Activated CD4-positive, alpha-beta T cell treated with anti-CD3 and anti-CD28 coated beads, Interleukin-2, amount 50 U/mL, for 4 hours (primary cell): ENCODE data around the gene AMELX.

Experiments
- DNase-seq, 2 experiments: peaks; one replicate each; pipeline ENCODE4 v3.0.0-alpha.2; 2020

AMELX gene

DNA sequence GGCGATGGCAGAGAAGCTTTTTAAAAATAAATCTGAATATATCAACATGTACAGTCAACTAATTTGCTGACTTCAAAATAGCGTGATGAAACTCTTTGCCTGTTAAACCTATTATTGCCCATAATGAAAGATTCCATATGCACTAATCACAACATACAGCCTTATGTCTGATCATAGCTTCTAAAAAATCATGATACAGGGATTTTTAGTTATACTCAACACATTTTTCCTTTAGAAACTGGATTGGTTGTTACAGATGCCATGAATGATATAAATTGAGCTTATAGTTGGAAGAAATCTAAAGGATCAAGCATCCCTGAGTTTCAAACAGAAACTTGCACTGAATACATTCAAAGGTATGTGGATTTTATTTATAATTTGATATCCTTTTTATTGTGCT lies at the start of gene AMELX:
Gene AMELX (plus strand): TSS at position 301 of the 400 bp plus-strand sequence. CDS start 1,376 bp downstream, outside the sequence.
- DNase-seq = no peak

GRCh38 chrX:11244636-11245035 lies 48.6 kb upstream of the AMELX start:
- no peak for DNase-seq

GRCh38 chrX:11254417-11255109 lies 38.6 kb upstream of the AMELX start:
- no peak for DNase-seq

DNA sequence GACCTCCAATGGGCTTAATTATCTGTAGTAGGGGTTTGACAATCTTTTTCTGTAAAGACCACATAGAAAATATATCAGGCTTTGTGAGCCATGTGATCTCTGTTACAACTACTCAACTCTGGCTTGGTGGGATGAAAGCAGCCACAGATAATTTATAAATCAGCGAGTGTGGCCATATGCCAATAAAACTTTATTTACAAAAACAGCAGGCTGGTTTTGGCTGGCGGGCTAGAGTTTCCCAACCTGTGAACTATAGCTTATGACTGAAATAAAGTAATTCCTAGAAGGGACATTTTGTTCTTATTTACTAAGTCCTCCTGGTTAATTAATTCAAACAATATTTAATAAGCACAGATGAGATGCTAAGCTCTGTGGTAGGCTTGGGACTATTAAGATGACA lies 35.9 kb upstream of the AMELX start:
- DNase-seq = no peak

DNA sequence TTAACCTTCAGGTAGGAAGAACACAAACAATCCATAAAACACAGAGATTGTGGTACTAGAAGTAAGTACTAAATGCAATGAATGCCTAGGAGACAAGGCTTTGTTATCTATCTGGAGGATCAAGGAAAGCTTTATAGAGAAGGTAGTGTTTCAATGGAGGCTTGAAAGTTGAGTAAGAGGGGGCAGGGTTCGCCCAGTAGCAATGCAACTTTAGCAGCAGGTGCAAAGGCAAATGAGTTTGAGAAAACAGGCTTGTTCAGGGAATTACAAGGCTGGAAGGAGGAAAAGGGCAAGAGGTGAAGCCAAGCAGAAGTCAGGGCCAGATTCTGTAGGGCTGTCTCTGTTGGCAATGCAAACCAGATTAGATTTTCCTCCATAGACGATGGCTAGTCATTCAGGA lies 35.5 kb upstream of the AMELX start:
- DNase-seq = no peak

GRCh38 chrX:11259437-11259836 lies 33.8 kb upstream of the AMELX start:
- no peak for DNase-seq

DNA sequence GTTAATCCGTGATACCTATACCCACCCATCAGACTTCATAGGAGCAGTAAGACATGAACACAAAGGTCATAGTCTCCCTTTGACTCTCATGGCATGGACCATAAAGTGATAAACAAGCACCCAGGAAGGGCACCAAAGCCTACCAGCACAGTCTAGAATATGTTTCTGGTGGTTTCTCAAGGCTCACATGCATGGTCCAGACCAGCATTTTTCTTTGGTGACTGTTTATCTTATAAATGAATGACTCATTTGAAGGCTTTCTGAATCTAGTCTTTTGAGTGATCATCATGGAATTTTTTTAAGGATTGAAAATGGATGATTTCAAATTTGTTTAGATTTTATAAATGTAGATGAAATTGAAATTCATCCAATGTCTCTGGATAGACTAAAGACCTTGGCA lies 32.0 kb upstream of the AMELX start:
- no peak for DNase-seq

DNA sequence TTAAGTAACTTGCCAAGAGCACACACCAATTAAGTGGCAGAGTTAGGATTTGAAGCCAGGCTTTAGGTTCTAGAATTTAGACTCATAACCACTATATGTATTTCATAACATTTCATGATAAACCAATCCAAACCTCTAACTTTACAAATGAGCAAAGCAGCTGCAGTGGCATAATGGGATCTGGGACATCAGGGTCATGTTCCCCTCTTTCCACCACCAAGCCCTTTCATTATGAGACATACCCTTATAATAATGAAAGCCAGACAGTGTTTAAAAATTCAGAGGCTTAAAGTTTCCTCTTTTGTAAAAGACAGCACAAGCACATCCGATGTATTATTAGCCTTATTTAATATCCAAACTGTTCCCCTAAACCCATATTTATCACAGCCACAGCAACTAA lies 28.3 kb upstream of the AMELX start:
- DNase-seq = no peak

DNA sequence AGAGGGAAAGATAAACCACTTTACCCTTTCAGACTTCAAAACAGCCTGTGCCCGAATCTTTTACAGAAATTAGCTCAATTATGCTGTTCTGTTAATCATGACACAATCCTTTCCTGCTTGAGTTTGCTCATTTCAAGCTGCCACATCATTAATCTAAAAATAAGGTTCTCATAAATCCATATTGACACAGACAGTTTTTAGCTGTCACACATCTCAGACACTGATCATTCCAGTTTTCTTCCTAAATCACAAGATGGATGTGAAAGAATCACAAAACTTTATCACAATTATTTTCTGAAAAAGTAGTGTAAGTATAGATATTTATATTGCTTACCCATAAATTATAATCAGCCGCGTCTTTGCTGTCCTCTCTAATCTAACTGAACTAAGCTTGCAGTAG lies 27.9 kb upstream of the AMELX start:
- DNase-seq = no peak

DNA sequence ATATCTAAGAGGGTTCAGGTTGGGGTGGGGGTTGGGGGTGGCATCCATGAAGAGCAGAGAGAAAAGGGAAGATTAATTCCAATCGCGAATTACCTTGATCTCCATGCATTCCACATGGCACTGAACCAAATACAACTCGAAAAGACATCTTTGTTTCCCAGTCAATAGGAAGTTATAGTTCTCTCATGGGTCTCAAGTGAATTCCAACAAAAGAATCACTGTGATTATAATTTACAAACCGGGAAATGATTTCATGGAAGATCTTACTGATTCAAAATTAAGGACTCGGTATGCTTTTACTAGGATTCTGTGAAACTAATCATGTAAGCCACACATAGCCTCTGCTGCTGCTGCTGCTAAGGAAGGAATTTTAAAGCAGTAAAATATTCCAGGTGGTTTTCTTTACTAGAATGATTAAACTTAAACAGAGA lies 26.6 kb upstream of the AMELX start:
- DNase-seq = no peak

GRCh38 chrX:11267425-11267824 lies 25.8 kb upstream of the AMELX start:
- DNase-seq = no peak

DNA sequence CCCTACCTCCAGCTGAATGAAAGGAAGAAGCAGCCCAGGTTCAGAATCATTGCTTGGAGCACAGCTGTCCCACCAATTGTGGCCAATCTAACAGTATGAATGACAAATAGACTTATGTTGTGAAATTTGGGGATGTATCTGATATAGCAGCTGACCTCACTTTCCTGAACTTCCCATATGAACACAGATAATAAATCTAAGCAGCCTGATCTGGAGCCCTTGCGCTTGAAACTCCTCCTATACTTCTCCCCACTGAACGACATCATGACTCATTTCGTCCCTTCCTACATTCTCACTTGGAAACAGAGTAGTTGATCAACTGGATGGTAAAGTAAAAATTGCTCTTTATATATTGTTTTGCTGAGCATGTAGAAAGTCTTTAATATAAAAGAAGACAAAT lies 24.2 kb upstream of the AMELX start:
- DNase-seq = no peak

DNA sequence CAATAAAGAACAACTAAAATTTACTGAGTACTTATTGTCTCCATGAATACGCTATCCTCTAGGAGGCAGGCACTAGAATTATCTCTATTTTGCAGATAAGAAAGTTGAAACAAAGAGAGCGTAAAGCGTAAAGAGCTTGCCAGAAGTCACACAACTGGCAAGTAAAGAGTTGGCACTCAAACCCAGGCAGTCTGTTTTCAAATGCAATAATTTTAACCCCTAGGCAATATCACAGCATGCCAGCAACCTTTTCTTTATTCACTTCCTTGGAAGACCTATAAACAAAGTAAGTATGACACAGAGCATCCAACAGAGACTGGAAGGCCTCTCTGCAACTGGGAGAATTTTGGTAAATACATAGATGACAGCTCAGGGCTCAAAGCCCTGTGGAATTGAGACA lies 23.2 kb upstream of the AMELX start:
- DNase-seq = no peak

DNA sequence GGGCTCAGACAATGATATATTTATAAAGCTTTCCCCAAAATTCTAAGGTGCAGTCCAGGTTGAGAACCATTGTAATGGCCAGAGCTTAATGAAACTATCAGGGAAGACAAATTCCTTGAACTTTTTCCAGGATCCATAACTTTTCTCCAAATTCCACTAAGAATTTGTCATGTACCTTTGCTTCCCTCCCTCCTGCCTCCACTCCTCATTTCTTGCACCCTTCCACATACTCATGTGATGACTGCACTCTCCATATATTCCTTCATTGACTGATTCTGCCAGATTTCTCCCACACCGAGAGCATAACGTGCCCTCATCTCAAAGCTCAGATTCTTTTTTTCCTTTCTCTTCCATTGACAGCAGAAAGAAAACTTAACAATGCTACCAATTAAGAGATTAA lies 20.9 kb upstream of the AMELX start:
- DNase-seq = no peak

DNA sequence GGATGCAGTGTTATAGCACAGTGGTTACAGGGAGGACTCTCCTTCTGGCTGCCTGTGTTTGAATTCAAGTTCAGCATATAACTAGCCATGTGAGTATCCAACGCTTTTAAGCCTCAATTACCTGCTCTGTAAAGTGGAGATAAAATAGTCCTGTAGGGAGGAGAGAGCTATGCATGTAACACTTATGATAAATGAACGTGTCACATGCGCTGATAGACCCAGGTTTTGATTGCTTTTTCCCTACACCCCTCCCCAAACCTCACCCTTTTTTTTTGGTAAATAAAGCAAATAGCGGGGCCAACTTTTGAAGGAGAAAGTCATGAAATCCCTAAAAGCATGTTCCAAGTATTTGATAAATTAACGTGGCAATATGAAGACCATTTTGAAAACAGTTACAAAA lies 20.4 kb upstream of the AMELX start:
- no peak for DNase-seq

DNA sequence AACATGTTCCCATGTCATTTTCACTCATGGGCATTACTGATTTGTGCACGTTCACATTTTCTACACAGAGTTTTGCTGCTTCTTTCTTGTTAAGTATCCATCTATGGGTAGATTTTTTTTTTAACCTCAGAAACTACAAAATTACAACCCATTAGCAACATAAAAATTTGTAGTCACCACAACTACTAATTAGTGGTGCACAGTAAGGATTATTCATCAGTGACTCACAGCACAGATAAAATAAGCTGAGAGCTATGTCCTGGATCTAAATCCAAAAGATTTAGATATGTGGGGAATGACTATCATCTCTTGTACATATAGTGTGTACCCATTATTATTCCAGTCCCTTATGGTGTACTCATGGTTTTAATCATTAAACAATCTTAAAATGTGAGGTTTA lies 19.7 kb upstream of the AMELX start:
- DNase-seq = no peak

- no peak for DNase-seq
Observed at GRCh38 chrX:11282043-11282442, 11.2 kb upstream of the AMELX start.

GRCh38 chrX:11285651-11286050 lies 7.6 kb upstream of the AMELX start:
- no peak for DNase-seq

GRCh38 chrX:11287505-11287904 lies 5.7 kb upstream of the AMELX start:
- no peak for DNase-seq

DNA sequence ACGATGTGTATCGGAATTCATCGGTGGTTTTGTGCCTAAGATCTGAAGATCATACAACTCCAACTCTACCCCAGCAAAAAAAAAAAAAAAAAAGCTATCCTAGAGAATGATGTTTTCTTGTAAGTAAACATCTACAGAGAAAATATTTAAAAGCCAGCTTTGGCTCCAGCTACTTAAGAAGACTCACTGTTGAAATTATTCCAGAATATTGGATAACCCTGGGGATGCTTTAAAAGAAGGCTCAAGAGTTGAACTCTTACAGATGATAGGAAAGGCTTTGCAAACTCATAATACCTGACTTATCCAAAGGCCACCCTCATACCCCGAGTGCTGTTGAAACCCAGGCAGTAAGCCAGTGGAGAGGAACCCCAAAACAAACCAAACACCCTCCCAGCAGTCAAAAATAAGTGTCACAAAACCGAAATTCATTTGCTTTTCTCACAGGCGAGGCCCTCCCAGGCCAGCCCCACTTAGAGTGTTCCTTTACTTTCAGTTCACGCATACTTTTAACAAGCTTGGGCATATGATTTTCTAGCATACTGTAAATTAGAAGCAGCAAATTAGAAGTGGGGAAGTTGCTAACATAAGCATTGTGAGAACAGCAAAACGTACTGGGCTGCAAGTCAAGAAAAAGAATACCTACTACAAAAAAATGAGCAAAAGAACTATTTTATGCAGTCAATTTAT lies 2.7 kb upstream of the AMELX start:
- no peak for DNase-seq

- DNase-seq = no peak
Observed at GRCh38 chrX:11296051-11296450, 2.8 kb downstream of the AMELX start.

GRCh38 chrX:11298600-11298999 lies 5.4 kb downstream of the AMELX start:
- no peak for DNase-seq

DNA sequence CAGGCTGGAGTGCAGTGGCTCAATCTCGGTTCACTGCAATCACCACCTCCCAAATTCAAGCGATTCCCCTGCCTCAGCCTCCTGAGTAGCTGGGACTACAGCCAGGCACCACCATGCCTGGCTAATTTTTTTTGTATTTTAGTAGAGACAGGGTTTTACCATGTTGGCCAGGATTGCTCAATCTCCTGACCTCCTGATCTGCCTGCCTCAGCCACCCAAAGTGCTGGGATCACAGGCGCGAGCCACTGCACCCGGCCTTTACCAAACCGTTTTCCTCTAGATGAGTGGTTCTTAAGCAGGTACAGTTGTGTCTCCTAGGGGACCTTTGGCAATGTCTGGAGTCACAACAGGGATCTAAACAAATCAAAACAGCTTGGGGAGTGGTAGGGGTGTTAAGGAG lies 11.6 kb downstream of the AMELX start:
- no peak for DNase-seq

DNA sequence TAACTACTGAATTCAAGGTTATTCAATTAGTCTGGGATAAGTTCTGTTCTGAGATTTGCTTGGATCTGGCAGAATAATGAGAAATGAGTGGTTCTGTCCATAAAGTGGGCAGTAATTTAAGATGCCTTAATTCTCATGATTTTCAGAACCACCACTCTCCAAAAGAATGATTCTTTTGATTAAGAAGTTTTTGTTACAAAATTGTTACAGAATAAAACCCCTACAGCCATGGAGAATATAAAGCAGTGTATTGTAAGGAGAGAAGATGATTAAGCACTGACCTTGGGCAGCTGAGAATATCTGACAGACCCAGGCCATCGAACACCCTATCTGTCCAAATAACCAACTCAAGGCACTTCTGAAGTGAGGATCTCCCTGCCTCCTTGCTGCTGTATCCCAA lies 12.4 kb downstream of the AMELX start:
- DNase-seq = no peak

DNA sequence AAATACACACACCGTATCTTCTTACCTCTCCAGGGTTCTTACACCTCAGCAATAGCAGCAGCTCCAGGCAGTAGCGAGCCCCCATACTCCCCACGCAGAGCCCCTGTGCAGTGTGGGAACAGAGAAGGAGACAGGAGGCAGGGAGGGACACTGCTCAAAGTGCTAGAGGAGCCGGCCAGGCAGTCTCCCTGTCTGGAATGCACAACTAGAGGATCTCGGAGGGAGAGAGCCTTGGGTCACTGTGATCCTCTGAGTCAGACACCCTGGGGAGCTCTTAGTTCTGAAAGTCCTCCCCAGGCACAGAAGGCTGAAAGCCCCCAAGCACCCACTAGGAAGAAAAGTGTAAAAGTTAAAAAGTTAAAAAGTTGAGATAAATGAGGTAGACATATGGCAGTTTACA lies 16.0 kb downstream of the AMELX start:
- DNase-seq = no peak
